Right lobe of liver (tissue), 4 donors: ENCODE results near the gene CLDN19.

Source experiments
- POLR2A ChIP-seq: fragments of 450-650 bp; IDR thresholded peaks from one replicate; pipeline ENCODE4 v1.6.1; 2017; ENCODE audit warnings: antibody characterized with exemption, mild to moderate bottlenecking
- TF ChIP-seq, protein P1 (sequence below), 4 donors: fragments of 200-600 bp in 3 of 4; fragments of 450-650 bp in 1 of 4; IDR thresholded peaks; one replicate each; pipeline versions ENCODE4 v1.5.1 to v1.8.0; 2016 to 2022; ENCODE audit warnings: antibody characterized with exemption in 4 of 4, mild to moderate bottlenecking in 2 of 4
- donor health status: DM: no; HTN: no; CAD: no.
- donor health status: DM: no; HTN: no; CAD: no.
- donor health status: DM: no; HTN: yes; CAD: no.

- TF ChIP-seq, protein P1, sequence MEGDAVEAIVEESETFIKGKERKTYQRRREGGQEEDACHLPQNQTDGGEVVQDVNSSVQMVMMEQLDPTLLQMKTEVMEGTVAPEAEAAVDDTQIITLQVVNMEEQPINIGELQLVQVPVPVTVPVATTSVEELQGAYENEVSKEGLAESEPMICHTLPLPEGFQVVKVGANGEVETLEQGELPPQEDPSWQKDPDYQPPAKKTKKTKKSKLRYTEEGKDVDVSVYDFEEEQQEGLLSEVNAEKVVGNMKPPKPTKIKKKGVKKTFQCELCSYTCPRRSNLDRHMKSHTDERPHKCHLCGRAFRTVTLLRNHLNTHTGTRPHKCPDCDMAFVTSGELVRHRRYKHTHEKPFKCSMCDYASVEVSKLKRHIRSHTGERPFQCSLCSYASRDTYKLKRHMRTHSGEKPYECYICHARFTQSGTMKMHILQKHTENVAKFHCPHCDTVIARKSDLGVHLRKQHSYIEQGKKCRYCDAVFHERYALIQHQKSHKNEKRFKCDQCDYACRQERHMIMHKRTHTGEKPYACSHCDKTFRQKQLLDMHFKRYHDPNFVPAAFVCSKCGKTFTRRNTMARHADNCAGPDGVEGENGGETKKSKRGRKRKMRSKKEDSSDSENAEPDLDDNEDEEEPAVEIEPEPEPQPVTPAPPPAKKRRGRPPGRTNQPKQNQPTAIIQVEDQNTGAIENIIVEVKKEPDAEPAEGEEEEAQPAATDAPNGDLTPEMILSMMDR (IDR thresholded peaks at IDR 0.05) = no peak
- TF ChIP-seq POLR2A = no peak
These were observed 3.4 kb downstream of the CLDN19 start for GRCh38 chr1:42736571-42737200.
